Hematopoietic multipotent progenitor cell treated with erythropoietin and hydrocortisone succinate and interleukin-3 and kit ligand, for 4 days (in vitro differentiated cells): Measurements from ENCODE around the gene CADM1.

Experiments
- DNase-seq: peaks from one replicate; pipeline ENCODE4 v3.0.0-alpha.2; 2015

Gene CADM1

GRCh38 chr11:115198321-115198741, 305.9 kb downstream of the CADM1 start:
- no peak for DNase-seq

DNA sequence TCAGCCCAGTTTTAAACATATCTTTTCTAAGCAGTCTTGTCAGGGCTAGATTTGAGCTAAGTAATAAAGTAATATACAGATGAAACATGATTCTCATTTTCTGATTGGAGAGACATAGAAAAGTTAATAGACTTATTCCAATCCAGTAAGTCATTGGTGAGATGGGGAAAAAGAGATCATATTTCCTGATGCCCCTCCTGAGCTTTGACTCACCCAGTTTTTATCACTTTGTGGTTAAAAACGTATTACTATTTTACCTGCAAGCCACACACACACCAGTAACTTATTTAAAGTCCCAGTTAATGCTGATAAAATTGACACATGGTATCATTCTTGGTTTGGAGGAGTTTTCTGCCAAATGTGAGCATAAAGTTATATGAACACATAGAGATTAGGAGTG, 306.8 kb downstream of the CADM1 start:
- no peak for DNase-seq

GRCh38 chr11:115197031-115197430, 307.2 kb downstream of the CADM1 start:
- DNase-seq = no peak

DNA sequence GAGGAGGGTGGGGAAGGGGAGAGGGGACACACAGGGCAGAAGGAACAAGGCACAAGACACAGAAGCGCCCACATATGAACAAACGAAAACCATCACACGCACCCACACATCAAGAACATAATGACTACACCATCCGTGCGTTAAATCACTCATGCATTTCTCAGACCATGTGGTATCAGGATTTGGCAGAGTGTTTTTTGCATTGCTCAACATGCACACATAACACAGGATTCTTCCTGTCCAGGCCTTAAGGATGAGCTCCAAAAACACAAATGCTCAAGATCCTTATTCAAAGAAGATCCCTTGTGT, 309.5 kb downstream of the CADM1 start:
- DNase-seq = no peak

GRCh38 chr11:115193914-115194801, 310.1 kb downstream of the CADM1 start:
- DNase-seq = no peak

DNA sequence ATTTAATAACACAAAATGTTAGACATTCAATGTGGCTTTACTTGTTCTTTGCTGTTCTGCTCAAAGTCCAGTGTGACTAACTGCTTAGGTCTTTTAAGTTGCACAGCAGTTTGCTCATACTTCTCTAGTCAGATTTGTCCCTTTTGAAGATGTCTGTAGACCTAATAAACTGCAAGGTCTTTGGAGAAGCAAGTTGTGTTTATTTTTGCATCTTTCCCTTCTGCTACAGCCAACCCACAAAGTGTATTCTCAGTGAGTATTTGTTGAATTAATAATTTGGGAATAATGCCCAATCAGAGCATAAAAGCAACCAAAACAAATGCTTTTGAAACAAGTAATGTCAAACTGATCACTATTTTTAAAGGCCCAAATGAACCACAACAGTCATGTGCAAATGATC, 312.5 kb downstream of the CADM1 start:
- no peak for DNase-seq

DNA sequence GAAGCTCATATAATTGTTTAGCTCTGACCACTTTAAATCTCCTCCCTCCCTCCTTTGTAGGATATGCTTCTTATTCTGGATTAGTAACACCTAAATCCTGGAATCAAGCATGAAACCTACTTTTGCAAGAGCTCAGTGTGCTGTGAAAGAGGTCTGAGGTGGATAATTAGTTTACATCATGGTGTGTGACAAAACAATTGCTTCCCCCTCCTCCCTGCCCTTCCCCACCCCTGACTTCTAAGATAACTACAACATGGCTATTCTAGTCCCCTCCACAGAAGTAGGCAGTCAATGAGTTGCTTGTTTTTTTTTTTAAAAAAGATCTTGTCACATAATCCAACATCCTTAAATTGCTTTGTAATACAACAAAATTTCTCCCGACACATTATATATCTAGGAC, 314.0 kb downstream of the CADM1 start:
- DNase-seq = no peak

DNA sequence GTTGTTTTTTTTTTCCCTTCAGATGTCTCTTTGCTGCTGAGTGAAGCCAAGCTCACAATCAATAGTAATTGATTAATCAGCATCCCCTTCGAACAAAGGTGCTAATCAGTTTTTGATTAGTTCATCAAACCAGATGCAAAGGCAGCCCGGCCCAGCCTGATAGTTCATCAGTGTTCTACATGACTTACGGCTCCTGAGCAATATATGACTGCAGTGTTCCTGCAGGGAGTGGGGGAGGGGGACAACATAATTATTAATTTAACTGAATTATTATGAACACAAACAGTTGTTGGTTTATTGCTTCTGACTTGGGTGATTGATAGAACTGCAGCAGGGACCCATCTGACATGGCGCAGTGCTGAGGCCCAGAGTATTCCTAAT, 315.3 kb downstream of the CADM1 start:
- no peak for DNase-seq

DNA sequence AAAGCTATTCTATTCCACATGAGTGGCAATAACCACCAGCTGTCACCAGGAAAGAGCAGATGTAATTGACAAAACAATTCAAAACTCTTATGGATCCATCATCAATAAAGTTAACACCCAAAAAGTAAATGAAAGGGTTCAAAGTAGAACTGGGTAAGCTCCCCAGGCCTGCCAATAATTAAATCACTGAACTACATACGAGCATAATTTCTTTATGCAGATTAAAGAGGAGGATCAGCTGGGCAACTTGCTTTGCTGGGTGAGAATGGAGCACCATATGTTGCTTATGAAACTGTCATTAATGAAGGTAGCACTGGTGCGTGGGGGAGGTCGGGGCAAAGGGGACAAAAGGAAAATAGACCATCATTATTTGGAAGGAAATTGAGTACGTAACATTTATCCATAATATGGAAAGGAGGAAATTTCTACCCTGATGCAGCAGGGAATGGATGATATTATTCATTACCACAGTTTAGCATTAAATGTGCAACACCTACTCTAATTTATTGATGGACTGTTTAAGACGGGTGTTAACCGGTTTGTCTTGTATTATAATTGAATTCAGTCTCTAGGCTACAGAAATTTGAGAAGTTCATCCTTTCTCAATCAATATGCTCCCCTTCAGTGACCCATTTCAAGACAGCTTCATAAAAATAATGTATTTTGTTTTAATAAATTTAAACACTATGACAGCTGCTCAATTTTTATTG, 315.9 kb downstream of the CADM1 start:
- DNase-seq = no peak

- no peak for DNase-seq
Observed at GRCh38 chr11:115185931-115186330, 318.3 kb downstream of the CADM1 start.

- no peak for DNase-seq
Observed at GRCh38 chr11:115185507-115185906, 318.7 kb downstream of the CADM1 start.

DNA sequence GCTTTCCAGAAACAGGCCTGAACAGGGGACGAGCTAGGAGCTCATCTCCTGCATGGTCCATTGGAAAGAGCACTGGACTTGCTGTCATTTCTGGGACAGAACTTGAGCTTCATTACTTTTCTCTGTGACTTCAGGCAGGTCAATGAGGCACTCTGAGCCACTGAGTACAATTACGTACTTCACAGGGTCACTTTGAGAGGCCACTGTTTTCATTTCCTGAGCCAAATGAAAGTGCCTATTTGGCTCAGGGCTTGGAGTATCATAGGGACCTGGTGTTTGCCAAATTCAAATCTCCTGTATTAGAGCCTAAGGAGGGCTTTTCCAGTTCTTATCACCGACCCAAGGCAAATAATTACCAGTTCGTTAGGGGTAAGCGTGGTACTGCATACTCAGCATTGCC, 319.3 kb downstream of the CADM1 start:
- DNase-seq = no peak

DNA sequence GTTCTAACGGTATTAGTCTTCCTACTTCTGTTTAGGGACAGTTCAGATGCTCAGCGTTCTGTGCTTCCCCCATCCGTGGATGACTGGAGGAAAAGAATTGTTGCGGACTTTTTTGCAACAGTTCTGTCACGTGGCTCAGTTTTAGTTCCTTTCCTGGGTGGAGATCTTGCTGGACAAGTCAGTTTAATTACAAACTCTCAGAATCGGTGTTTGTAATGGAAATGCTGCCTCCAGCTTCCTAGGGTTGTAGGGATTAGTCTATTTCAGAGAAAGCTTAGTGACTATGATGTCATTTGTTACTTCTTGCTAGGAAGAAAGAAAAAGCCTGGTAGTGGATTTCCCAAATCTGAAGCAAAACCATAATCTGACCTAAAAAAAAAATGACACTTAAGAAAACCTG, 320.4 kb downstream of the CADM1 start:
- no peak for DNase-seq

DNA sequence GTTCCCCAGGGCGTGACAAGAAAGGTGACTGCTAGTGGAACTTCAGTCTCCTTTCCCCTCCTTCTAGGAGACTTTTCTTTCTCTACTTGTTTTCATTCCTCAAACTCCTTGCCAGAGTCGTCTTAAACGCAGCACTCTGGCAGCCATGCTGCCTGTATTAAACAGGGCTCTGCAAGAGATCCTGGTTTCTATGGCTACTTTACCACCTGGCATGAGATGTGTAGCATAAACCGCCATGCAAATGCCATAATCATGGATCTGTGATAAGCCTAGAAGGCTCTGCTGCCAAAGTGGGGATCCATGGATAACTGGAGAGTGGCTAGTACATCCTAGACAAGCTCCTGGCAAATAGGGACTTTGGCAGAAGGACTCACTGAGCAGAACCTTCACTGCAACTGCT, 321.1 kb downstream of the CADM1 start:
- no peak for DNase-seq

DNA sequence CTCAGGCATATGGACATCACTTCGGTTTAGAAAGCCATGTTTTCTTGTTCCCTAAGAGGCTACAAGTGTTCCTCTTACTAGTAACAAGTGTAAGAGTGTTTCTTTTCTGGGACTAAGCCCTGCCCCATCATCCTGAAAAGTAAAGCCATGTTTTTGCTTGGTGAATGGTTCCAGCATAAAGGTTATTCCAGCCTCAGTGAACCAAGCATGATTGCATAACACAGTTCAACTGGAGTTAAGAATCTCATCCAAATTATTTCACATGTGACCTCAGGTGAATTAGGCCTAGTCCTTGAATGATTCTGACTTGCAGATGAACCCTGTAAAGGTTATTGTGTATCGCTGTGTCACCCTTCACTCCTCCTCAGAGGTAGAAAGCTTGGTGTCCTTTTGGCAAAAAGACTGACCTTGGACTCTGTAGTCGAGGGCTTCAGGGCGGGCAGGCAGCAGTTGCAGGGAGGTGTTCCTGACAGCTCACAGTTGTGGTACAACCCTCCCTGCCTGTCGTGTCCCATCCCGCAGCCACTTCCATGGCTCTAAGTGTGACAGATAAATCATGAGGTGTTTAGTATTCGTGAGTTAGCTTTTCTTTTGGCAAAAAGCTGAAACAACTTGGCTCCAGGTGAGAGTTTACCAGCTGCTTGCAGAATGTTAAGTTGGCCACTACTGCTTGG, 321.8 kb downstream of the CADM1 start:
- DNase-seq = no peak

- no peak for DNase-seq
Observed at GRCh38 chr11:115181538-115181937, 322.7 kb downstream of the CADM1 start.

- no peak for DNase-seq
Observed at GRCh38 chr11:115180272-115180671, 323.9 kb downstream of the CADM1 start.

DNA sequence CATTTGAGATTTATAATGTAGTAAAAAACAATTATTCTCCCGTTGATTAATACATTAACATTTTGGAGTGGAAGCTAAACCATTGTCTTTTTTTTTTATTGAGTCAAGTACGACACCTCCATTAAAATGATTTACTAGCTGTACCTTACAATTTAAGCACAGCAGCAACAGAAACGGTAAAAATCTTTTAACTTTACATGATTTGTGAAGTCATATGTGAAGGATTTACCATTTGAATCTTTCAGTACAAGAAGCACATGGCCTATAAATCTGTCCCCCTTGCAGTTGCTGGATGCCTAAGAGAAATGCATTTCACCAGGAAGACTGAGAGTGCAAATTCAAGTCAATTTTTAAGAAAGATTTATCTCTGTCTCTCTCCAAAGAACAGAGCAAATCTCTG, 324.6 kb downstream of the CADM1 start:
- no peak for DNase-seq

GRCh38 chr11:115178705-115179104, 325.5 kb downstream of the CADM1 start:
- no peak for DNase-seq

DNA sequence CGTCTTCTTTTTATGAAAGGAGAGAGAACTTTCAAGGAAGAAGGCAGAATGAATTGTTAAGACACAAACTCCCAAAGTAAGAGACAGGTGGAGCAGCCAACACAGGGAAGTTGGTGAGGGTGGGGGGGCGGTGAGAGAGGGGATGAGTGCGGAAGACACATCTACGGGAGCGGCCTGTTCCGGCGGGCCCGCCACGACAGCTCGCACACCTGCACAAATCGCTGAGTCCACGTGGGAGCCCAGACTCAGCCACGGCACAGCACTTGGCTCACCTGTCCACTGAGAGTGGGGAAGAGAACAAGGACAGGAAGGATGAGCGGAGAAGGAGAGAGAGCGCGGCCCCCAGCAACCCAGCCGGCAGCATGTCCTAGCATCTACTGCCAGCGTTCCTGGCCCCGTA, 331.1 kb downstream of the CADM1 start:
- no peak for DNase-seq

DNA sequence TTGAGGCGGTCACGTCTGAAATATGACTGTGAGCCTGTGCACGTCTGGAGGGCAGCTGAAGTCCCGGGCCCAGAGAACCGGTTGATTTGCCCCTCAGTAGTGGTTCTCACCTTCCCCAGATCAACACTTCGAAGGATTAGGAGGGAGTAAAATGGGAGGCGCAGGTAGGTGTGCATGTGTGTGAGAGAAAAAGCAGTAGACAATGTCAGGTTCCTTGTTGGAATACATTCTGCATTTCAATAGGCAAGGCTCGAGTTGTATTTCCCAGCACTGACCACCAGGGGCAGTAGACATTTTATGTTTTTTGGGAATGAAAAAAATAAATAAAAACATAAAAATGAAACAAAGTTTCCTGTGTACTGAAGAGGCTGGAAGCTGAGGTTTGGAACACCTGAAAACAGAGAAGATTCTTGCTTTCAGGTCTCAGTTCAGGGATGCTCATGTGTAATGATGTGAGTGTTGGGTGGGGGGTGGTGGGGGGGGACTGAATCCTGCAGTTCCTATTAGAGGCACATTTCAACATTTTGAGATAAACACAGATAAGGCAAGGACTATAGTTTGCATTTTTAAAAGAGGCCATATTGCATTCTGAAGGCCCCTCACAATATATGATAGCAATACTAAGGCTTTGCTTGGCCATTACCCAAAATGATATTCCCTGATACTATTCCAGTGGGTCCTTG, 333.9 kb downstream of the CADM1 start:
- peak; percentile 58 for DNase-seq

DNA sequence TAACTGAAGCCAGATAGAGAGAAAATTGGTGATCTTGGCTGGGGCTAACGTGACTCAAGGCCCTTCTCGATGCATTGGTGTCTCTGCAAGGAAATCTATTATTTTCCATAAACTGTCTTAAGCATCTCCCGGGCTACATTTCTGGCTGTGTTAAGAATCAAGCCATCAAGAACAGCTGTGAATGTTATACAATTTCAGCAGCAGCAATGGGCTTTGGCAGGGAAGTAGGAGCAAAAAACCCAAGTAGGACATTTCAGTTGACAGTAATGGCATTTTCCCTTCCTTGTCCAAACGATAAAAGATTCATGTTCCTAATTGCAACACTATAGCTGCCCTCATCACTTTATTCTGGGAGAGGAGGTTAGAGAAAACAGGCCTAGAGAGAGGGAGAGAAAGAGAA, 335.0 kb downstream of the CADM1 start:
- DNase-seq = no peak

DNA sequence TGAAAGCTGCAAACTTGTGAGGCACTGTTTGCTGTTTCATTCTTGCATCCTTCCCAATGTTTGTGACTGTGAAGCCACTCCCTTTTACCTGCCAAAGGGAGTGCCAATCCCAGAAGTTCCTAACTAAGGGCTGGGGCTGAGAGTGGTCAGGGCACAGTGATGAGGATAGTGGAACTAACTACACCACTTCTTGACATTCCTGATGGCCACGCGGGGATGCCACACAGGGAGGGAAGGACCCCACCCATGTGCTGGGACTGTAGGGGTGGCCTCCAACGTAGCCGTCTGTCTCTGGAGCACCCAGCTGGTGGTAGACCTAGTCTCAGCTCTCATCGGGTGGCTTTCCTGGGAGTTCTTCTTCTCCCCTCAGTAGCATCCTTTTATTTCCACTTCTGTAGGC, 335.5 kb downstream of the CADM1 start:
- no peak for DNase-seq
